ENCODE results near the gene YTHDC2. TPM values are rescaled to one million over a fixed set of nuclear protein-coding genes. Genes with fewer than 3 reads are reported as not detected.
A peak's percentile ranks its signal among the peaks of the same experiment; 100 is the strongest.

The YTHDC2 gene
- total and polyA plus RNA-seq, 11 donors = 5.7 to 19.8 (median 13.0) TPM

GRCh38 chr5:113562828-113563400 is 49.4 kb downstream of the YTHDC2 start:
- Histone ChIP-seq H3K4me3 (no peak overlapping the region), H3K36me3 (peaks cover 0 to 97% (median 87%) of the 10 kb centered on the region in 9 donors), H3K27ac (no peak overlapping the region), H3K4me1 (no peaks in the 10 kb centered on the region), H3K9me3 (no peaks in the 10 kb centered on the region), H3K27me3 (no peaks in the 10 kb centered on the region)
- ATAC-seq (no peak), DNase-seq (no peak)
- intact Hi-C loops (cut with DNase I) = no loop called here
- no peak for TF ChIP-seq CTCF (IDR thresholded peaks at IDR 0.05)
- no peak for TF ChIP-seq POLR2A (IDR thresholded peaks at IDR 0.05)
- 93 to 98% (median 98%) methylated on average over 3 of the region's 3 CpGs for WGBS, 4 donors

GRCh38 chr5:113569396-113569795 is 55.9 kb downstream of the YTHDC2 start:
- H3K9me3 ChIP-seq = peaks cover 0 to 15% (median 0%) of the 10 kb centered on the region in 12 donors
- TF ChIP-seq POLR2A (IDR thresholded peaks at IDR 0.05) = no peak
- no peak for TF ChIP-seq CTCF (IDR thresholded peaks at IDR 0.05)
- DNase-seq (no peak), ATAC-seq (no peak)
- peaks cover 0 to 4% (median 0%) of the 10 kb centered on the region in 12 donors for H3K4me1 ChIP-seq
- H3K36me3 ChIP-seq = peaks cover 0 to 96% (median 79%) of the 10 kb centered on the region in 9 donors
- WGBS, 4 donors = 98 to 99% (median 98%) methylated on average over 5 of the region's 5 CpGs
- H3K27me3 ChIP-seq = no peaks in the 10 kb centered on the region
- no peak overlapping the region for H3K27ac ChIP-seq
- no peak overlapping the region for H3K4me3 ChIP-seq
- intact Hi-C loops (cut with DNase I) = no loop called here

GRCh38 chr5:113572716-113573115 is 59.2 kb downstream of the YTHDC2 start:
- TF ChIP-seq CTCF (IDR thresholded peaks at IDR 0.05) = no peak
- no peak for TF ChIP-seq POLR2A (IDR thresholded peaks at IDR 0.05)
- intact Hi-C loops (cut with DNase I) = no loop called here
- Histone ChIP-seq H3K9me3 (peaks cover 0 to 15% (median 0%) of the 10 kb centered on the region in 12 donors), H3K27ac (no peak overlapping the region), H3K36me3 (peaks cover 0 to 69% (median 64%) of the 10 kb centered on the region in 9 donors), H3K27me3 (no peaks in the 10 kb centered on the region), H3K4me3 (no peak overlapping the region), H3K4me1 (peaks cover 0 to 5% (median 0%) of the 10 kb centered on the region in 12 donors)
- DNase-seq (no peak), ATAC-seq (no peak)
- WGBS, 4 donors = 96 to 99% (median 97%) methylated on average over 2 of the region's 2 CpGs

GRCh38 chr5:113574417-113574816 is 60.9 kb downstream of the YTHDC2 start:
- ATAC-seq = peak in 3 of 4 donors; percentile 45 to 78 (median 75)
- no peak overlapping the region for H3K27ac ChIP-seq
- DNase-seq = peak in 4 of 5 donors; percentile 10 to 55 (median 36)
- peaks cover 0 to 15% (median 0%) of the 10 kb centered on the region in 12 donors for H3K9me3 ChIP-seq
- TF ChIP-seq POLR2A (IDR thresholded peaks at IDR 0.05) = no peak
- no peak for TF ChIP-seq CTCF (IDR thresholded peaks at IDR 0.05)
- intact Hi-C loops (cut with DNase I) = no loop called here
- WGBS, 4 donors = 39 to 80% (median 64%) methylated on average over 1 to 2 of the region's 2 CpGs
- H3K4me3 ChIP-seq = no peak overlapping the region
- peaks cover 0 to 55% (median 48%) of the 10 kb centered on the region in 9 donors for H3K36me3 ChIP-seq
- no peaks in the 10 kb centered on the region for H3K27me3 ChIP-seq
- peaks cover 0 to 5% (median 0%) of the 10 kb centered on the region in 12 donors for H3K4me1 ChIP-seq
